T-helper 2 cell treated with Interferon-gamma antibody and Interleukin-4, amounts not matched to agents 5 μg/mL and 100 μg/mL, for 36 hours (primary cell): ENCODE measurements around the gene CAPRIN1.
"Not testable (repeated sequence)": the region's sequence is repeated elsewhere in the genome, so short reads cannot be mapped to it uniquely, and the experiment has no call there.

Source experiments
- DNase-seq: peaks from one replicate; pipeline ENCODE4 v3.0.0; 2021; ENCODE audit warnings: low spot score
- H3K27ac Mint-ChIP-seq: one replicate; pipeline ENCODE4 v1.8.0; 2021; ENCODE audit warnings: mild to moderate bottlenecking, mixed read lengths
- H3K27me3 Mint-ChIP-seq: one replicate; pipeline ENCODE4 v1.8.0; 2021; ENCODE audit warnings: low read depth, mixed read lengths
- H3K36me3 Mint-ChIP-seq: one replicate; pipeline ENCODE4 v1.8.0; 2021; ENCODE audit warnings: low read depth, mixed read lengths
- H3K4me1 Mint-ChIP-seq: one replicate; pipeline ENCODE4 v1.8.0; 2021; ENCODE audit warnings: low read depth, mixed read lengths
- H3K4me3 Mint-ChIP-seq: one replicate; pipeline ENCODE4 v1.8.0; 2022; ENCODE audit warnings: mild to moderate bottlenecking, moderate library complexity, mixed read lengths
- H3K9me3 Mint-ChIP-seq: one replicate; pipeline ENCODE4 v1.8.0; 2021; ENCODE audit warnings: mixed read lengths

The CAPRIN1 gene

GRCh38 chr11:34034053-34034452 is 17.5 kb upstream of the CAPRIN1 start:
- H3K4me1 Mint-ChIP-seq, result no peaks in the 10 kb centered on the region
- no peaks in the 10 kb centered on the region for H3K9me3 Mint-ChIP-seq
- H3K27ac Mint-ChIP-seq, result no peak overlapping the region
- peaks cover 11% of the 10 kb centered on the region for H3K27me3 Mint-ChIP-seq
- no peak overlapping the region for H3K4me3 Mint-ChIP-seq
- H3K36me3 Mint-ChIP-seq, result no peaks in the 10 kb centered on the region
- no peak for DNase-seq

GRCh38 chr11:34036456-34036855 is 15.1 kb upstream of the CAPRIN1 start:
- DNase-seq, result no peak

GRCh38 chr11:34037016-34037415 is 14.5 kb upstream of the CAPRIN1 start:
- no peak for DNase-seq
- Mint-ChIP-seq H3K4me1 (no peaks in the 10 kb centered on the region), H3K36me3 (no peaks in the 10 kb centered on the region), H3K27ac (no peak overlapping the region), H3K9me3 (no peaks in the 10 kb centered on the region), H3K27me3 (peaks cover 6% of the 10 kb centered on the region), H3K4me3 (no peak overlapping the region)

More at GRCh38 chr11:34036456-34036855, 15.1 kb upstream of the CAPRIN1 start:
- Mint-ChIP-seq H3K27me3 (peaks cover 7% of the 10 kb centered on the region), H3K4me1 (no peaks in the 10 kb centered on the region), H3K36me3 (no peaks in the 10 kb centered on the region), H3K9me3 (no peaks in the 10 kb centered on the region), H3K4me3 (no peak overlapping the region), H3K27ac (no peak overlapping the region)

- DNase-seq, result no peak
- H3K36me3 Mint-ChIP-seq, result no peaks in the 10 kb centered on the region
Measured at GRCh38 chr11:34040571-34040970, 11.0 kb upstream of the CAPRIN1 start.

GRCh38 chr11:34044664-34045485 is 6.7 kb upstream of the CAPRIN1 start:
- Mint-ChIP-seq H3K27me3 (peaks cover 6% of the 10 kb centered on the region), H3K4me3 (peak overlapping the region; percentile 54), H3K36me3 (no peaks in the 10 kb centered on the region), H3K4me1 (peaks cover 8% of the 10 kb centered on the region), H3K9me3 (no peaks in the 10 kb centered on the region), H3K27ac (peak overlapping the region; percentile 35)
- peak; percentile 15 for DNase-seq

More at GRCh38 chr11:34040571-34040970, 11.0 kb upstream of the CAPRIN1 start:
- H3K9me3 Mint-ChIP-seq, result no peaks in the 10 kb centered on the region
- H3K27me3 Mint-ChIP-seq, result peaks cover 9% of the 10 kb centered on the region
- H3K4me3 Mint-ChIP-seq, result no peak overlapping the region
- no peak overlapping the region for H3K27ac Mint-ChIP-seq
- peaks cover 7% of the 10 kb centered on the region for H3K4me1 Mint-ChIP-seq

- peaks cover 15% of the 10 kb centered on the region for H3K36me3 Mint-ChIP-seq
- H3K4me1 Mint-ChIP-seq, result peaks cover 21% of the 10 kb centered on the region
- no peak overlapping the region for H3K27ac Mint-ChIP-seq
- no peaks in the 10 kb centered on the region for H3K9me3 Mint-ChIP-seq
- H3K27me3 Mint-ChIP-seq, result peaks cover 3% of the 10 kb centered on the region
- H3K4me3 Mint-ChIP-seq, result no peak overlapping the region
- no peak for DNase-seq
Measured at GRCh38 chr11:34049028-34049427, 2.5 kb upstream of the CAPRIN1 start.

- DNase-seq, result no peak
- no peaks in the 10 kb centered on the region for H3K9me3 Mint-ChIP-seq
- peaks cover 21% of the 10 kb centered on the region for H3K4me1 Mint-ChIP-seq
- H3K27ac Mint-ChIP-seq, result peak overlapping the region; percentile 85
- peaks cover 26% of the 10 kb centered on the region for H3K36me3 Mint-ChIP-seq
- peak overlapping the region; percentile 83 for H3K4me3 Mint-ChIP-seq
- no peaks in the 10 kb centered on the region for H3K27me3 Mint-ChIP-seq
Measured at GRCh38 chr11:34050581-34051348, 766 bp upstream of the CAPRIN1 start.

- Mint-ChIP-seq H3K36me3 (peaks cover 28% of the 10 kb centered on the region), H3K4me1 (peaks cover 30% of the 10 kb centered on the region), H3K9me3 (no peaks in the 10 kb centered on the region), H3K27me3 (no peaks in the 10 kb centered on the region), H3K4me3 (peak overlapping the region; percentile 100), H3K27ac (peak overlapping the region; percentile 97)
- peak; percentile 85 for DNase-seq
Measured at GRCh38 chr11:34052036-34052607, 591 bp downstream of the CAPRIN1 start.

GRCh38 chr11:34052608-34053160 is 1.2 kb downstream of the CAPRIN1 start:
- H3K27me3 Mint-ChIP-seq, result no peaks in the 10 kb centered on the region
- H3K9me3 Mint-ChIP-seq, result no peaks in the 10 kb centered on the region
- H3K36me3 Mint-ChIP-seq, result peaks cover 30% of the 10 kb centered on the region
- DNase-seq, result peak; percentile 13
- H3K4me3 Mint-ChIP-seq, result peak overlapping the region; percentile 100
- H3K27ac Mint-ChIP-seq, result peak overlapping the region; percentile 97
- H3K4me1 Mint-ChIP-seq, result peaks cover 32% of the 10 kb centered on the region

- Mint-ChIP-seq H3K4me1 (peaks cover 32% of the 10 kb centered on the region), H3K36me3 (peaks cover 30% of the 10 kb centered on the region), H3K4me3 (peak overlapping the region; percentile 100), H3K9me3 (no peaks in the 10 kb centered on the region), H3K27me3 (no peaks in the 10 kb centered on the region), H3K27ac (peak overlapping the region; percentile 97)
- peak; percentile 78 for DNase-seq
Measured at GRCh38 chr11:34053161-34053686, 1.7 kb downstream of the CAPRIN1 start.

GRCh38 chr11:34054351-34054750 is 2.8 kb downstream of the CAPRIN1 start:
- Mint-ChIP-seq H3K4me1 (peaks cover 42% of the 10 kb centered on the region), H3K36me3 (peaks cover 38% of the 10 kb centered on the region), H3K4me3 (peak overlapping the region; percentile 100)
- not testable (repeated sequence) for H3K27ac Mint-ChIP-seq, DNase-seq, H3K27me3 Mint-ChIP-seq, H3K9me3 Mint-ChIP-seq

- DNase-seq, result no peak
- H3K36me3 Mint-ChIP-seq, result peaks cover 41% of the 10 kb centered on the region
- peak overlapping the region; percentile 56 for H3K4me3 Mint-ChIP-seq
- H3K27me3 Mint-ChIP-seq, result no peaks in the 10 kb centered on the region
- peak overlapping the region; percentile 15 for H3K27ac Mint-ChIP-seq
- H3K4me1 Mint-ChIP-seq, result peaks cover 44% of the 10 kb centered on the region
- H3K9me3 Mint-ChIP-seq, result no peaks in the 10 kb centered on the region
Measured at GRCh38 chr11:34055218-34056000, 3.9 kb downstream of the CAPRIN1 start.

- peaks cover 43% of the 10 kb centered on the region for H3K36me3 Mint-ChIP-seq
- peak overlapping the region; percentile 40 for H3K4me3 Mint-ChIP-seq
- no peak overlapping the region for H3K27ac Mint-ChIP-seq
- H3K4me1 Mint-ChIP-seq, result peaks cover 42% of the 10 kb centered on the region
- no peaks in the 10 kb centered on the region for H3K27me3 Mint-ChIP-seq
- DNase-seq, result no peak
- no peaks in the 10 kb centered on the region for H3K9me3 Mint-ChIP-seq
Measured at GRCh38 chr11:34056672-34057071, 5.1 kb downstream of the CAPRIN1 start.
